ENCODE measurements around the gene FAM174B.

- no peak for TF ChIP-seq POLR2A (IDR thresholded peaks at IDR 0.05)
- TF ChIP-seq CTCF (IDR thresholded peaks at IDR 0.05), result no peak
Observed at GRCh38 chr15:92643849-92644815, 11.4 kb downstream of the FAM174B start.

All from thyroid gland (tissue), 4 donors.